PC-3 (cell line): ENCODE measurements around the gene PARP3. TPM values are rescaled to one million over a fixed set of nuclear protein-coding genes. Genes with fewer than 3 reads are reported as not detected.

ENCODE experiments used
- ATAC-seq: fragments of 200-7000 bp; cut with Tn5 transposase; 2 replicates; pipeline ENCODE4 v1.9.1; 2020; ENCODE audit warnings: mild to moderate bottlenecking, moderate library complexity
- BruUV-seq: library from RNA; stranded (reverse); fragments of 400-500 nt; replicated peaks from 2 replicates; lab custom pipeline; 2021; lab: Mats Ljungman, UMichigan
- CTCF ChIA-PET: fragments of 300-600 bp; sonication (Branson Sonifier 250); formaldehyde crosslinking; loops from one replicate; lab custom pipeline; 2022; ENCODE audit warnings: antibody characterized with exemption; lab: Charles Lee
- POLR2A ChIA-PET: fragments of 300-600 bp; sonication (Branson Sonifier 250); formaldehyde crosslinking; loops from one replicate; lab custom pipeline; 2022; ENCODE audit warnings: antibody characterized with exemption; ENCODE audit not compliant: unreplicated experiment; lab: Charles Lee
- DNase-seq: peaks from one replicate; pipeline ENCODE4 v3.0.0-alpha.2; 2015
- H2AFZ ChIP-seq: fragments of 300-600 bp; sonication (generic); 2 replicates; pipeline ENCODE4 v1.6.0; 2016; ENCODE audit warnings: antibody characterized with exemption, low read length
- H3F3A ChIP-seq: fragments of 300-600 bp; sonication (generic); one replicate; pipeline ENCODE4 v1.6.0; 2017; ENCODE audit warnings: antibody characterized with exemption, low read length, control low read depth, mild to moderate bottlenecking; ENCODE audit not compliant: unreplicated experiment
- H3K27ac ChIP-seq: fragments of 300-600 bp; sonication (generic); 2 replicates; pipeline ENCODE4 v1.5.1; 2016; ENCODE audit warnings: mild to moderate bottlenecking, low read length
- H3K27me3 ChIP-seq: fragments of 300-600 bp; sonication (generic); 2 replicates; pipeline ENCODE4 v1.6.1; 2016; ENCODE audit warnings: low read length, mixed read lengths
- H3K36me3 ChIP-seq: fragments of 300-600 bp; sonication (generic); 2 replicates; pipeline ENCODE4 v1.6.1; 2016; ENCODE audit warnings: low read depth, mixed run types, low read length, mixed read lengths
- H3K4me1 ChIP-seq: fragments of 300-600 bp; sonication (generic); 2 replicates; pipeline ENCODE4 v1.5.1; 2016; ENCODE audit warnings: low read length; ENCODE audit not compliant: insufficient read depth
- H3K4me2 ChIP-seq: fragments of 300-600 bp; sonication (generic); 2 replicates; pipeline ENCODE4 v1.6.0; 2016; ENCODE audit warnings: low read length
- H3K4me3 ChIP-seq: fragments of 300-600 bp; sonication (generic); 2 replicates; pipeline ENCODE4 v1.5.1; 2016; ENCODE audit warnings: mild to moderate bottlenecking, low read length, mixed read lengths
- H3K79me2 ChIP-seq: fragments of 300-600 bp; sonication (generic); 2 replicates; pipeline ENCODE4 v1.6.1; 2017; ENCODE audit warnings: low read length, mixed read lengths
- H3K9ac ChIP-seq: fragments of 300-600 bp; sonication (generic); 2 replicates; pipeline ENCODE4 v1.6.0; 2016; ENCODE audit warnings: mild to moderate bottlenecking, low read length
- H3K9me2 ChIP-seq: fragments of 300-600 bp; sonication (generic); replicated peaks from 2 replicates; pipeline ENCODE4 v1.6.1; 2016; ENCODE audit warnings: mixed run types, low read length, mixed read lengths
- H3K9me3 ChIP-seq: fragments of 300-600 bp; sonication (generic); 2 replicates; pipeline ENCODE4 v1.6.1; 2016; ENCODE audit warnings: low read length, mixed read lengths
- H4K20me1 ChIP-seq: fragments of 300-600 bp; sonication (generic); 2 replicates; pipeline ENCODE4 v1.6.1; 2016; ENCODE audit warnings: low read length, mixed read lengths
- EZH2 ChIP-seq: fragments of 300-600 bp; sonication (generic); IDR thresholded peaks from one replicate; pipeline ENCODE4 v1.6.1; 2017; ENCODE audit warnings: antibody characterized with exemption, mild to moderate bottlenecking, low read length; ENCODE audit not compliant: unreplicated experiment
- EZH2phosphoT487 ChIP-seq: fragments of 300-600 bp; sonication (generic); IDR thresholded peaks from 2 replicates; pipeline ENCODE4 v1.6.1; 2018; ENCODE audit warnings: mild to moderate bottlenecking, antibody characterized with exemption, low read length, borderline replicate concordance
- intact Hi-C: fragments of 100-400 bp; cut with micrococcal nuclease; formaldehyde crosslinking; loops from 2 replicates; pipeline ENCODE4 v1.9.0; 2023
- total RNA-seq: library from RNA; depleted of rRNA; stranded (reverse); fragments of >200 nt; gene quantifications from 2 replicates; pipeline ENCODE4 v1.2.3, GENCODE V29; 2014
- TF ChIP-seq, protein P1 (sequence below): fragments of 300-600 bp; sonication (generic); conservative IDR thresholded peaks from 2 replicates; pipeline ENCODE4 v1.5.1; 2017; ENCODE audit warnings: antibody characterized with exemption, low read depth, mild to moderate bottlenecking, low read length

Gene PARP3
- total RNA-seq, 1 experiment from 2014 or later = 19.3 TPM

DNA sequence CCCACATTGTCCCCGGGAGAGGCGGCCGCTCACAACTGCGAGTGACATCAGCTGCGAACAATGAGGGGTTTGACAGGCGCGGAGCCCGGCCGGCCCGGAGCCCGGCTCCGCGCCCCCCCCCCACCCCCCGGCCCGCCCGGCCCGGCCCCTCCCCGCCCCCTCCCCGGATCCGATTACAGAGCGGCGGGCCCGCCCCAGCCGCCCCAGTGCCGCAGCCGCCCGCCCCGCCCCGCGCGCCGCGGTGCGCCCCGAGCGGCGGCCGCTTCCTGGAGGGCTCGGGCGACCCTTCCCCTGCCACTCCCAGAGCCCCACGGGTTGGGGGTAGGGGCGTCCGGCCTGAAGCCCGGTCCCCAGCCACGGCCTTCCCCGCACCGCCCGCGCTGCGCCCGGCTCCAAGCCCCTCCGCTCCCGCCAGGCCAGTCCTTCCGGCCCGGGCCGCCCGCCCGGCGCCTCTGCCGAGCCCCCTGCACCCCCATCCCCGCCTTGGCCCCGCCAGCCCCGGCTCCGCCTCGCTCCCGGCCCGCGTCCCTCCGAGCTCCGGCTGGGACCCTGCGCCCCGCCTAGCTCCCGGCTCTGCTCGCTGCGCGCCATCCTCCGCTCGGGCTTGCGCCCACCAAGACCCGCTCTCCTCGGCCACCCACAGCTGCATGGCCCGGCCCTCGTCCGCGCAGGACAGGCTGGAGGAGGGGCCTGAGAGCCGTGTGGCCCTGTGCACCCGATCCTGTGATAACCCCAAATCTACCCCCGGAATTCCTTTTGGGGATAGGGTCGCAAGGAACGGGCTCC is 25.4 kb downstream of the PARP3 start, which contains the start of gene PCBP4:
PCBP4 (minus strand) TSS at position 71 of the 786 bp plus-strand sequence. CDS start 6,214 bp downstream, outside the sequence.
- intact Hi-C loops = no loop called here
- peak within 1 kb of the TSS; percentile 64 for H2AFZ ChIP-seq
- DNase-seq (peak; percentile 64), ATAC-seq (peak; percentile 69)
- H3K9me3 ChIP-seq = no peaks in the 10 kb centered on the region
- H3K4me1 ChIP-seq = peaks cover 16% of the 10 kb centered on the region
- no TSS peak for BruUV-seq
- H4K20me1 ChIP-seq = no peaks in the 10 kb centered on the region
- no peaks in the 10 kb centered on the region for H3K27me3 ChIP-seq
- TF ChIP-seq EZH2phosphoT487 (no peak), EZH2 (no peak)
- TF ChIP-seq, protein P1, sequence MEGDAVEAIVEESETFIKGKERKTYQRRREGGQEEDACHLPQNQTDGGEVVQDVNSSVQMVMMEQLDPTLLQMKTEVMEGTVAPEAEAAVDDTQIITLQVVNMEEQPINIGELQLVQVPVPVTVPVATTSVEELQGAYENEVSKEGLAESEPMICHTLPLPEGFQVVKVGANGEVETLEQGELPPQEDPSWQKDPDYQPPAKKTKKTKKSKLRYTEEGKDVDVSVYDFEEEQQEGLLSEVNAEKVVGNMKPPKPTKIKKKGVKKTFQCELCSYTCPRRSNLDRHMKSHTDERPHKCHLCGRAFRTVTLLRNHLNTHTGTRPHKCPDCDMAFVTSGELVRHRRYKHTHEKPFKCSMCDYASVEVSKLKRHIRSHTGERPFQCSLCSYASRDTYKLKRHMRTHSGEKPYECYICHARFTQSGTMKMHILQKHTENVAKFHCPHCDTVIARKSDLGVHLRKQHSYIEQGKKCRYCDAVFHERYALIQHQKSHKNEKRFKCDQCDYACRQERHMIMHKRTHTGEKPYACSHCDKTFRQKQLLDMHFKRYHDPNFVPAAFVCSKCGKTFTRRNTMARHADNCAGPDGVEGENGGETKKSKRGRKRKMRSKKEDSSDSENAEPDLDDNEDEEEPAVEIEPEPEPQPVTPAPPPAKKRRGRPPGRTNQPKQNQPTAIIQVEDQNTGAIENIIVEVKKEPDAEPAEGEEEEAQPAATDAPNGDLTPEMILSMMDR = no peak
- peak within 1 kb of the TSS; percentile 81 for H3K4me3 ChIP-seq
- POLR2A ChIA-PET = interaction anchor here (0.6 kb wide), 1 partner anchor 18 kb away, joined by 3 read pairs; no protein-coding TSS in a partner anchor
- H3K27ac ChIP-seq = no peak within 1 kb of the TSS
- H3K79me2 ChIP-seq = peaks cover 21% of the 10 kb centered on the region
- no peaks in the 10 kb centered on the region for H3K36me3 ChIP-seq
- peak within 1 kb of the TSS; percentile 75 for H3K9ac ChIP-seq
- H3K4me2 ChIP-seq = peak within 1 kb of the TSS; percentile 100
- H3F3A ChIP-seq = no peaks in the 10 kb centered on the region
- CTCF ChIA-PET = interaction anchor here (0.6 kb wide), 3 partner anchors 15 to 84 kb away, joined by 3 to 8 read pairs (median 4); partner anchors contain the start of gene ACY1
- no peaks in the 10 kb centered on the region for H3K9me2 ChIP-seq

DNA sequence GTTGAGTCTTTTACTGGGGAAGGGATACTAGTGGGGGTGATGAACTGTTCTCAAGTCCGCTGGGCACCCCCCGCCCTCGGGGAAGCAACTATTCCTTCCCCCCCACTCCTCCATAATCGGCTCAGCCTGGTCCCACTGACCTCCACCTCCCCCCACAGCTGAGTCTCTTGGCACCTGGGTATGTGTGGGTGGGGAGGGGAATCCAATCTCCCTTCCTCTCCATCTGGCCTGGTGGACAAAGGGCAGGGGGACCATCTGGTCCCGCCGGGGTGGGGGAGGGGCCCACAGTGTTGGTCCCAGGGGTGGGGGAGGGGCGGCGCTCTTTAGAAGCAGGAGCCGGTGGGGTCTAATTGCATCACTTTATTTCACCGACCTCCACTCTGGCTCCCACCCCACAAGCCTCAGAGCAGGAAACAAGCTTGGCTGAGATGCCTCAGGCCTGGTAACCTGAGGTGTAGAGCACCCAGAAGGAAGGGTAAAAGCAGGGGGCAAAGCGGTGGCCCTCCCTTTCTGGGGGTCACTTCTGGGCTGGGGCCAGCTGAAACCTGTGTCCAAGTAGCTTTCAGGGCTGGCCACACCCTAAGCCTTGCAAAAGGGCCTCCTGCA is 26.1 kb downstream of the PARP3 start:
- Histone ChIP-seq H3K36me3 (no peaks in the 10 kb centered on the region), H2AFZ (peak overlapping the region; percentile 64; the same call in 1 of the 2 replicates), H3K79me2 (peaks cover 27% of the 10 kb centered on the region), H3K27me3 (no peaks in the 10 kb centered on the region), H3K9ac (peak overlapping the region; percentile 62; the same call in 1 of the 2 replicates), H3K4me1 (peaks cover 16% of the 10 kb centered on the region), H4K20me1 (no peaks in the 10 kb centered on the region), H3F3A (no peaks in the 10 kb centered on the region), H3K4me3 (peak overlapping the region; percentile 81), H3K27ac (no peak overlapping the region), H3K9me3 (no peaks in the 10 kb centered on the region), H3K4me2 (peak overlapping the region; percentile 100), H3K9me2 (no peaks in the 10 kb centered on the region)
- no TSS peak for BruUV-seq
- intact Hi-C loops = no loop called here
- POLR2A ChIA-PET = interaction anchor here (0.5 to 0.6 kb wide), 2 partner anchors 18 to 236 kb away, joined by 3 read pairs; no protein-coding TSS in a partner anchor
- DNase-seq (no peak), ATAC-seq (peak; percentile 6)
- CTCF ChIA-PET = interaction anchor here (0.6 kb wide), 1 partner anchor 84 kb away, joined by 4 read pairs; no protein-coding TSS in a partner anchor
- no peak for TF ChIP-seq EZH2
- no peak for TF ChIP-seq EZH2phosphoT487
- TF ChIP-seq, protein P1 = no peak
